GM06990 (cell line): ENCODE measurements around the gene GGTLC2.

Experiments used
- DNase-seq: peaks from one replicate; pipeline ENCODE4 v3.0.0-alpha.2; 2011; ENCODE audit not compliant: insufficient read length; ENCODE audit errors: extremely low read depth
- H3K27me3 ChIP-seq: replicated peaks from 2 replicates; pipeline ENCODE4 v1.6.0; 2011; ENCODE audit warnings: low read length; ENCODE audit not compliant: control insufficient read depth, insufficient read depth
- H3K36me3 ChIP-seq: 2 replicates; pipeline ENCODE4 v1.5.1; 2011; ENCODE audit warnings: low read length; ENCODE audit not compliant: control insufficient read depth, insufficient read depth
- H3K4me3 ChIP-seq: replicated peaks from 2 replicates; pipeline ENCODE4 v1.5.1; 2011; ENCODE audit warnings: low read depth, mild to moderate bottlenecking, control low read depth, low read length
- TF ChIP-seq, protein P1 (sequence below): IDR thresholded peaks from 2 replicates; pipeline ENCODE4 v1.5.1; 2011; ENCODE audit warnings: low read length, control low read depth, mild to moderate bottlenecking, inconsistent platforms; ENCODE audit not compliant: insufficient read depth, poor library complexity, severe bottlenecking

GGTLC2 gene

GRCh38 chr22:22655452-22656290 lies 11.3 kb downstream of the GGTLC2 start:
- no peaks in the 10 kb centered on the region for H3K27me3 ChIP-seq
- no peak overlapping the region for H3K4me3 ChIP-seq
- no peaks in the 10 kb centered on the region for H3K36me3 ChIP-seq
- TF ChIP-seq, protein P1, sequence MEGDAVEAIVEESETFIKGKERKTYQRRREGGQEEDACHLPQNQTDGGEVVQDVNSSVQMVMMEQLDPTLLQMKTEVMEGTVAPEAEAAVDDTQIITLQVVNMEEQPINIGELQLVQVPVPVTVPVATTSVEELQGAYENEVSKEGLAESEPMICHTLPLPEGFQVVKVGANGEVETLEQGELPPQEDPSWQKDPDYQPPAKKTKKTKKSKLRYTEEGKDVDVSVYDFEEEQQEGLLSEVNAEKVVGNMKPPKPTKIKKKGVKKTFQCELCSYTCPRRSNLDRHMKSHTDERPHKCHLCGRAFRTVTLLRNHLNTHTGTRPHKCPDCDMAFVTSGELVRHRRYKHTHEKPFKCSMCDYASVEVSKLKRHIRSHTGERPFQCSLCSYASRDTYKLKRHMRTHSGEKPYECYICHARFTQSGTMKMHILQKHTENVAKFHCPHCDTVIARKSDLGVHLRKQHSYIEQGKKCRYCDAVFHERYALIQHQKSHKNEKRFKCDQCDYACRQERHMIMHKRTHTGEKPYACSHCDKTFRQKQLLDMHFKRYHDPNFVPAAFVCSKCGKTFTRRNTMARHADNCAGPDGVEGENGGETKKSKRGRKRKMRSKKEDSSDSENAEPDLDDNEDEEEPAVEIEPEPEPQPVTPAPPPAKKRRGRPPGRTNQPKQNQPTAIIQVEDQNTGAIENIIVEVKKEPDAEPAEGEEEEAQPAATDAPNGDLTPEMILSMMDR, result no peak
- no peak for DNase-seq

GRCh38 chr22:22657712-22658111 lies 13.3 kb downstream of the GGTLC2 start:
- Histone ChIP-seq H3K27me3 (no peaks in the 10 kb centered on the region), H3K36me3 (no peaks in the 10 kb centered on the region), H3K4me3 (no peak overlapping the region)
- TF ChIP-seq, protein P1, result no peak
- no peak for DNase-seq

GRCh38 chr22:22661275-22661674 lies 16.9 kb downstream of the GGTLC2 start:
- DNase-seq, result no peak
- H3K36me3 ChIP-seq, result no peaks in the 10 kb centered on the region
- TF ChIP-seq, protein P1, result no peak
- no peaks in the 10 kb centered on the region for H3K27me3 ChIP-seq
- H3K4me3 ChIP-seq, result no peak overlapping the region

GRCh38 chr22:22662095-22662494 lies 17.7 kb downstream of the GGTLC2 start:
- no peaks in the 10 kb centered on the region for H3K36me3 ChIP-seq
- no peak for DNase-seq
- H3K27me3 ChIP-seq, result no peaks in the 10 kb centered on the region
- TF ChIP-seq, protein P1, result no peak
- no peak overlapping the region for H3K4me3 ChIP-seq

- TF ChIP-seq, protein P1, result no peak
- Histone ChIP-seq H3K27me3 (no peaks in the 10 kb centered on the region), H3K36me3 (no peaks in the 10 kb centered on the region), H3K4me3 (no peak overlapping the region)
- no peak for DNase-seq
Observed at GRCh38 chr22:22663861-22664800, 19.7 kb downstream of the GGTLC2 start.
